Measurements from ENCODE around the gene NTM. TPM values are rescaled to one million over a fixed set of nuclear protein-coding genes. Genes with fewer than 3 reads are reported as not detected.

NTM gene
- total and polyA plus RNA-seq, 10 donors, result 0.13 to 1.6 (median 0.67) TPM

DNA sequence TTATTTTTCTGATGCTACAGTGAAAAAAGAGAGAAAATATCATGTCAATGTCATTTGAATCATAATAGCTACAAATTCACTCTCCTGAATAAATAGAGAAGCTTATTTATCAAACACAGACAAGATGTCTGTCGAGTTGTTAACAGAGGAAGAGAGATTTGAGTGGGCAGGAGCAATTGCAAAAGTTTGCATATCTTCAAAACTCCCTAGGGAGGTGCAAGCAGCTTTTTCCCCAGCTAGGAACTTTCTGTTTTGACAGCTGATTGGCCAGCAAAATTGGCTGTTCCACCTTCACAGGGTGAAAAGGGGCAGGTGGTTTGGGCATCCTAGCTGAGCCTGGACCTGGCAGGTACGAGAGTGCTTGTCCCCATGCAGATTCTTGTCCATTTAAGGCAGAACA is 98.2 kb downstream of the NTM start:
- Histone ChIP-seq H3K36me3 (no peaks in the 10 kb centered on the region), H3K9me3 (no peaks in the 10 kb centered on the region), H3K4me3 (no peak overlapping the region), H3K27ac (no peak overlapping the region), H3K27me3 (replicated peaks in 1 of 7) (peaks cover 0 to 61% (median 9%) of the 10 kb centered on the region in 7 donors), H3K4me1 (no peaks in the 10 kb centered on the region)
- intact Hi-C loops (cut with DNase I; ENCODE audit: low total_unique reads), result no loop called here
- TF ChIP-seq POLR2A (IDR thresholded peaks at IDR 0.05), result no peak
- TF ChIP-seq POLR2AphosphoS5 (IDR thresholded peaks at IDR 0.05), result no peak
- TF ChIP-seq, protein P1, sequence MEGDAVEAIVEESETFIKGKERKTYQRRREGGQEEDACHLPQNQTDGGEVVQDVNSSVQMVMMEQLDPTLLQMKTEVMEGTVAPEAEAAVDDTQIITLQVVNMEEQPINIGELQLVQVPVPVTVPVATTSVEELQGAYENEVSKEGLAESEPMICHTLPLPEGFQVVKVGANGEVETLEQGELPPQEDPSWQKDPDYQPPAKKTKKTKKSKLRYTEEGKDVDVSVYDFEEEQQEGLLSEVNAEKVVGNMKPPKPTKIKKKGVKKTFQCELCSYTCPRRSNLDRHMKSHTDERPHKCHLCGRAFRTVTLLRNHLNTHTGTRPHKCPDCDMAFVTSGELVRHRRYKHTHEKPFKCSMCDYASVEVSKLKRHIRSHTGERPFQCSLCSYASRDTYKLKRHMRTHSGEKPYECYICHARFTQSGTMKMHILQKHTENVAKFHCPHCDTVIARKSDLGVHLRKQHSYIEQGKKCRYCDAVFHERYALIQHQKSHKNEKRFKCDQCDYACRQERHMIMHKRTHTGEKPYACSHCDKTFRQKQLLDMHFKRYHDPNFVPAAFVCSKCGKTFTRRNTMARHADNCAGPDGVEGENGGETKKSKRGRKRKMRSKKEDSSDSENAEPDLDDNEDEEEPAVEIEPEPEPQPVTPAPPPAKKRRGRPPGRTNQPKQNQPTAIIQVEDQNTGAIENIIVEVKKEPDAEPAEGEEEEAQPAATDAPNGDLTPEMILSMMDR (IDR thresholded peaks at IDR 0.05 in 8 of 11, conservative IDR thresholded peaks at IDR 0.05 in 3 of 11), result no peak
- WGBS, 5 donors, result 27 to 53% (median 38%) methylated on average over 2 of the region's 2 CpGs
- no peak for DNase-seq

DNA sequence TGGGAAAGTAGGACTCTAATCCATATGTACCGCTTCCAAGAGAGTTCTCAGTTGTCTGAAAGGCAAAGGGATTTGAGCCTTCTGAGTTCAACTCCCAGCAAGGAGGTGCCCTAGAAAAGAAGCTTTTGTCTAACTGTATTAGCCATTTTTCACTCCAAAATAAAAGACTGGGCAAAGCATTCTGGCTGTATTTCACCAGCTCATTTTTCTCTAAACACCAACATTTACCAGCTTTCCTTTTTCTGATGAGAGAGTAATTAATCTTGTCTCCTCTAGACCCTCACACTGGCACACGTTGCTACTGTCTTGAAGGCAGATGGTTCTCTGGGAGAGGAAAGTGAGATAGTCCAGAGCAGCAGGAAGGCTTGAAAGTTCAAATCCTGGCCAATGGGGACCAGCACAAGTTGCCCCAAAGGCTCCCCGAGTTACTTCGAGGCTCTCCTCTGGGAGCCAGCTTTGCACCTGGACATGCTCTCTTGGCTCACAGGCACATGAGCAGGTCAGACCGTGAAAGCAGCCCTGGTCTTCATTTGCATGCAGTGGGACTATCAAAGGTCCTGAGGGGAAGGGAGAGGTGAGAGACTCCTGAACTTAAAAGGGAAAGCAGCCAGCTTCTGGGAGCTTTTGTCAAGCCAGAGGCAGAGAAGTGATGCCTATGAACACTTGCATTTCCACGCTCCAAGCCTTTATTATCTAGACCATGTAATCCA is 100.0 kb downstream of the NTM start:
- Histone ChIP-seq H3K4me1 (no peaks in the 10 kb centered on the region), H3K36me3 (no peaks in the 10 kb centered on the region), H3K9me3 (no peaks in the 10 kb centered on the region), H3K27me3 (replicated peaks in 1 of 7) (peaks cover 0 to 43% (median 0%) of the 10 kb centered on the region in 7 donors), H3K4me3 (no peak overlapping the region), H3K27ac (no peak overlapping the region)
- WGBS, 5 donors, result 39 to 51% (median 51%) methylated on average over 4 to 6 of the region's 6 CpGs
- no peak for DNase-seq
- TF ChIP-seq, protein P1 (IDR thresholded peaks at IDR 0.05 in 8 of 11, conservative IDR thresholded peaks at IDR 0.05 in 3 of 11), result no peak
- TF ChIP-seq POLR2A (IDR thresholded peaks at IDR 0.05) (no peak), POLR2AphosphoS5 (IDR thresholded peaks at IDR 0.05) (no peak)
- intact Hi-C loops (cut with DNase I; ENCODE audit: low total_unique reads), result no loop called here

DNA sequence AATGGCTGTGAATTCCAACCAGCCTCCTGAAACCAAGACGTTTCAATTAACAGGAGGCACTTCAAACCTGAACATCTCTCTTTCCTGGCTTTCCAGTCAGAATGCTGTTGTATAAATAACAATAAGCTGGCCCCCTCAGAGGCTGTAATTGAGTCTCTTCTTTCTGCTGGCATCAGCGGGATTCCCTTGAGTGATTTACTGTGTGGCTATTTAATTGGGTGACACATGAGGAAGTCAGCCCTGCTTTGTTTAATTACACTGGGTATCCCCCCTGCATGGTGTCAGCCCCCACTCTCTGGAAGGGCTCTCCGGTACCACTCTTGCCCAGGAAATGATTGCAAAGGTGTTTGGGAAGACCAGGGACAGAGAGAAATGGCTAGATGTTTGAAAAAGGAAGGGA is 101.6 kb downstream of the NTM start:
- WGBS, 5 donors, result 6 to 18% (median 12%) methylated on average over 3 of the region's 3 CpGs
- H3K4me1 ChIP-seq, result no peaks in the 10 kb centered on the region
- TF ChIP-seq POLR2A (IDR thresholded peaks at IDR 0.05) (no peak), POLR2AphosphoS5 (IDR thresholded peaks at IDR 0.05) (no peak)
- TF ChIP-seq, protein P1 (IDR thresholded peaks at IDR 0.05 in 8 of 11, conservative IDR thresholded peaks at IDR 0.05 in 3 of 11), result no peak
- no peak overlapping the region for H3K27ac ChIP-seq
- intact Hi-C loops (cut with DNase I; ENCODE audit: low total_unique reads), result no loop called here
- no peaks in the 10 kb centered on the region for H3K9me3 ChIP-seq
- H3K36me3 ChIP-seq, result no peaks in the 10 kb centered on the region
- no peak overlapping the region for H3K4me3 ChIP-seq
- H3K27me3 ChIP-seq (replicated peaks in 1 of 7), result peaks cover 0 to 32% (median 0%) of the 10 kb centered on the region in 7 donors
- no peak for DNase-seq

DNA sequence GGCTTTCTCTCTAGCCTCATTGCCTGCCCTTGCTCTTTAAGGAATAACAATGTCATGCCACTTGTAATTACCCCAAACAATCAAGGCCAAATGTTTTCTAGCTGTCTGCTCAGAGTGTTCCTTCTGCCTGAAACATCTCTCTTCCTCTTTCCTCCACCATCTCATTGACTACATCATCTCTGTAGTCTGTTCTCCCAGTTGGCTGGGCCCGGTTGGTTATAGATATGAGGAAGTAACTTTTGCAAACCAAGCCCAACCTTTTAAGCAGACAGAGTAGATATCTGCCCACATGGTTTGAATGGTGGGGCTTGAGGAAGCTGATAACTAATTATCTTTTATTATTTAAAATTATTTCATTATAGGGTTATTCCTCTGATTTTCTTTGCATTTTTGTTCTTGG is 104.5 kb downstream of the NTM start:
- TF ChIP-seq POLR2AphosphoS5 (IDR thresholded peaks at IDR 0.05), result no peak
- no peak for TF ChIP-seq POLR2A (IDR thresholded peaks at IDR 0.05)
- TF ChIP-seq, protein P1 (IDR thresholded peaks at IDR 0.05 in 8 of 11, conservative IDR thresholded peaks at IDR 0.05 in 3 of 11), result no peak
- intact Hi-C loops (cut with DNase I; ENCODE audit: low total_unique reads), result no loop called here
- Histone ChIP-seq H3K27ac (no peak overlapping the region), H3K4me3 (no peak overlapping the region), H3K27me3 (replicated peaks in 1 of 7) (peaks cover 0 to 27% (median 0%) of the 10 kb centered on the region in 7 donors), H3K4me1 (no peaks in the 10 kb centered on the region), H3K9me3 (no peaks in the 10 kb centered on the region), H3K36me3 (no peaks in the 10 kb centered on the region)
- no peak for DNase-seq
- WGBS, 5 donors, result 14 to 29% (median 22%) methylated on average over 1 of the region's 1 CpG

Data from spleen (tissue), 11 donors.